BLaER1 treated with 17β-estradiol and CSF1 and Interleukin-3, amounts not matched to agents 10 nM and 100 nM (cell line): ENCODE results near the gene PLCL2.

Experiments used
- H3K27ac ChIP-seq, 11 experiments: shearing (Covaris generic); formaldehyde crosslinking; 2 replicates each; pipeline ENCODE4 v1.8.1; 2022
- H3K27me3 ChIP-seq, 11 experiments: shearing (Covaris generic); formaldehyde crosslinking; 2 replicates each; pipeline ENCODE4 v1.8.1; 2022
- H3K36me3 ChIP-seq, 11 experiments: shearing (Covaris generic); formaldehyde crosslinking; 2 replicates each; pipeline ENCODE4 v1.8.1; 2022
- H3K4me1 ChIP-seq, 10 experiments: shearing (Covaris generic); formaldehyde crosslinking; 2 replicates each; pipeline ENCODE4 v1.8.1; 2022
- H3K4me2 ChIP-seq, 11 experiments: shearing (Covaris generic); formaldehyde crosslinking; 2 replicates each; pipeline ENCODE4 v1.8.1; 2022
- H3K4me3 ChIP-seq, 10 experiments: shearing (Covaris generic); formaldehyde crosslinking; 2 replicates each; pipeline ENCODE4 v1.8.1; 2022
- H3K9ac ChIP-seq, 11 experiments: shearing (Covaris generic); formaldehyde crosslinking; 2 replicates each; pipeline ENCODE4 v1.8.1; 2022
- H3K9me3 ChIP-seq, 11 experiments: shearing (Covaris generic); formaldehyde crosslinking; replicated peaks in 1 of 11; 2 replicates each; pipeline ENCODE4 v1.8.1; 2022
- H4K20me1 ChIP-seq, 11 experiments: shearing (Covaris generic); formaldehyde crosslinking; 2 replicates each; pipeline ENCODE4 v1.8.1; 2022
- Cebpa-rat ChIP-seq, 11 experiments: shearing (Covaris generic); IDR thresholded peaks; 2 replicates each; pipeline ENCODE4 v1.8.1; 2022

The PLCL2 gene

DNA sequence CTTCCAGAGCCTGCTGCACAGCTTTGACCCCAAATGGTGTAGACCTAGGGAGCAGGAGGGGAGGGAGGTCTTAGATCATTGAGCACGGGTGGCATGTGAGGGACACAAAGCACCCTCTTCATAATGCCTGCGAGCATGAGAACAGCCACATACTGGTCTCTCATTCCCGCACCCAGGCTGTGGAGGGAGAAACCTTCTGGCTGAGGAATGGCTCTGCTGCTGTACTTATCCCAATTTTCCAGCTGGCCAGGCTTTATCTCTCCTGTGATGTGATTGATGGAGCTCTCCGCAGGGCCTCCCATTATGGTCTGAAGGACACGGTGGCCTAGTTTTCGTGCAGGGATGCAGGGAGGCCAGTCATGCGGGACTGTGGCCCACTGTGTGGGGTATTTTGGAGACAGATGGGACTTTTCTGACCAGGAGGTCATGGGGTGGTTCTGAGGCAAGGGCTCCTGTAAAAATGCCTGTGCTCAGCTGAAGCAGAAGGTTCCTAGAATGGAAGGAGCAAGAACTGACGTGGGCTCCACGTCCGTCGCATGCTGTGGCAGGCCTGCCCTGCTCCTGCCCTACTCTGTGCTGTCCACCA is 251.5 kb downstream of the PLCL2 start:
- H3K27ac ChIP-seq, result no peak overlapping the region

GRCh38 chr3:17137321-17137826 is 252.6 kb downstream of the PLCL2 start:
- H4K20me1 ChIP-seq, result no peaks in the 10 kb centered on the region
- H3K4me3 ChIP-seq, result no peak overlapping the region
- peaks cover 0 to 7% (median 0%) of the 10 kb centered on the region in 10 experiments; a peak in 8 of 20 replicates for H3K4me1 ChIP-seq
- H3K27me3 ChIP-seq, result no peaks in the 10 kb centered on the region
- peaks cover 0 to 23% (median 5%) of the 10 kb centered on the region in 11 experiments; a peak in 8 of 22 replicates for H3K9me3 ChIP-seq
- H3K27ac ChIP-seq, result no peak overlapping the region
- TF ChIP-seq Cebpa-rat (IDR thresholded peaks at IDR 0.05), result no peak
- no peaks in the 10 kb centered on the region for H3K36me3 ChIP-seq
- H3K9ac ChIP-seq, result no peak overlapping the region
- no peak overlapping the region for H3K4me2 ChIP-seq

More for the DNA sequence above, 251.5 kb downstream of the PLCL2 start:
- H3K36me3 ChIP-seq, result no peaks in the 10 kb centered on the region
- no peak overlapping the region for H3K4me2 ChIP-seq
- no peaks in the 10 kb centered on the region for H4K20me1 ChIP-seq
- TF ChIP-seq Cebpa-rat (IDR thresholded peaks at IDR 0.05), result no peak
- H3K4me3 ChIP-seq, result no peak overlapping the region
- H3K27me3 ChIP-seq, result no peaks in the 10 kb centered on the region
- H3K9ac ChIP-seq, result no peak overlapping the region
- peaks cover 0 to 23% (median 5%) of the 10 kb centered on the region in 11 experiments; a peak in 8 of 22 replicates for H3K9me3 ChIP-seq
- H3K4me1 ChIP-seq, result peaks cover 0 to 7% (median 0%) of the 10 kb centered on the region in 10 experiments; a peak in 8 of 20 replicates

DNA sequence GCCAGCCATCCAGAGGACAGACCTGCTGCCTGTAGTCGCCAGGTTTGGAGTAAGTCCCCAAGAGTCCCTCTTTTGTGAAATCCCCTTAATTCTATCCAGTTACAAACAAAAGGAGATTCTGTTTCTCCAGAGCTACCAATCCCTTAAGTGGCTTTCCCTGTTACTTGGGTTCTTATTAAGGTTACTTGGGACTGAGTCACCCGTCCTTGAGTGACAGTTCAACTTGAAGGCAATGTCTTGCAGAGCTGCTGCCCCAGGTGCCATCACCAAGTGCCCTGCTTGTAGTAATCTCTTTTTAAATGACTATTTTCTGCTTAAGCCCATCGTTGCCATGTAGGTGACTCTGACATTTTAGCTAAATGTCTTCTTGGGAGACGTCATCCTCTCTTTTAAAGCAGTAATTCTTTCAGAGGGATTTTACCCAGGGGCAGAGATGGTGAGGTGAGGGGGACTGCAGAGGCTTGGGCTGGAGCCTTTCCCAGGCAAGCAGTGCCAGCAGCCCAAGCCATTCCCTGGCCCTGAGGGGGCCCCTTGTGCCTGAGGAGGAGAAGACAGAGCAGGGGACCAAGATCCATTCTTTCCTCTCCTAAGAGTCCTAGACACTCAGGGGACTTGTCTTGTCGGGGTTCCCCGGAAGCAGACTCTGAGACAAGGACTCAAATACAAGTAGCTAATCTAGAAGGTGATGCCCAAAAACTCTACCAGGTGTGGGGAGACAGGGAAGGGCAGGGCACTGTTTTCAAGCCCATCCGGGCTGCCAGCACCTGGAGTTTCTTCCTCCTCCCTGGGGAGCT is 253.7 kb downstream of the PLCL2 start:
- Histone ChIP-seq H3K27ac (no peak overlapping the region), H3K36me3 (no peaks in the 10 kb centered on the region), H3K4me3 (no peak overlapping the region), H3K4me1 (peaks cover 0 to 7% (median 0%) of the 10 kb centered on the region in 10 experiments; a peak in 8 of 20 replicates), H3K9me3 (peaks cover 0 to 23% (median 5%) of the 10 kb centered on the region in 11 experiments; a peak in 8 of 22 replicates), H3K4me2 (no peak overlapping the region), H3K27me3 (no peaks in the 10 kb centered on the region), H4K20me1 (no peaks in the 10 kb centered on the region), H3K9ac (no peak overlapping the region)
- no peak for TF ChIP-seq Cebpa-rat (IDR thresholded peaks at IDR 0.05)
